KG1 (cell line): Measurements from ENCODE around the gene AMIGO2.
"Not testable (repeated sequence)": the region's sequence is repeated elsewhere in the genome, so short reads cannot be mapped to it uniquely, and the experiment has no call there.

Experiments used
- DNase-seq: peaks from one replicate; lab custom pipeline; 2025; lab: John Stamatoyannopoulos, UW

Gene AMIGO2

DNA sequence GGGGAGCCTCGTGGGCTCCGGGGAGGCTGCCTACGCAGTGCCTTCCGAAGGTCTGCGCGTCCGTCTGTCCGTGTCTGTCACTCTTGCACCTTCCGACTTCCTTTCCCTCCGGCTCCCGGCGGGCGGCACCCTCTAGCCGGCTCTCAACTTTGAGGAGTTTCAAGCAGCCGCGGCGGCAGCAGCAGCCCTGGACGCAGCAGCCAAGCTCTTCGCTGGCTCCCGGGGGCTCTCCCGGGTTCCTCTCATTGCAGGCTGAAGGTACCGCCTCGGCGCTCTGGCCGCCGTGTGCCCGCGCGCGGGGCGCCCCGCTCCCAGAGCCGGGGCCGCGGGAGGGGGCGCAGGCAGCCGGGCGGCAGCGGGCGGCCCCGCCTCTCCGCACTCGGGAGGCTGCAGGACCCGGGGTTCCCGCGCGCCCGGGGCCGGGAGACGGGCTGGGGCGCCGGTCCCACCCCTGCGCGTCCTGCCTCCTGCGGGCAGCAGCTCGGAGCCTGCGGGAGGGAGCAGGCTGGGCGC is at the start of gene AMIGO2, which contains the start of gene PCED1B:
AMIGO2 (minus strand) TSS at position 492 of the 513 bp plus-strand sequence. CDS start 957 bp downstream, outside the sequence.
PCED1B (plus strand) TSS at position 154 of the 513 bp plus-strand sequence. CDS start 155,443 bp downstream, outside the sequence.
- DNase-seq: no peak

DNA sequence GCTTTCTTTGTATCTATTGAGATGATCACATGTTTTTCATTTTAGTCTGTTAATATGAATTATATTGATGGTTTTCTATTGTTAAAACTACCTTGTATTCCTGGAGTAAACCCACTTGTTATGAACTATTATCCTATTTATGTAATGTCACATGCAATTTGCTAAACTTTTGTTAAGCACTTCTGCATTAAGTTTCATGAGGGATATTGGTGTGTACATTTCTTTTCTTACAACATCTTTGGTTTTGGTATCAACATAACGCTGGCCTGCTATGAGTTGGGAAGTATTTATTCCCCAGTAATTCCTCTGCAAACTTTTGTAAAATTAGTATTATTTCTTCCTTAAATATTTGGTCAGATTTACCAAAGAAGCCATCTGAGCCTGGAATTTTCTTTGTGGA is 46.5 kb upstream of the AMIGO2 start:
- DNase-seq: no peak

DNA sequence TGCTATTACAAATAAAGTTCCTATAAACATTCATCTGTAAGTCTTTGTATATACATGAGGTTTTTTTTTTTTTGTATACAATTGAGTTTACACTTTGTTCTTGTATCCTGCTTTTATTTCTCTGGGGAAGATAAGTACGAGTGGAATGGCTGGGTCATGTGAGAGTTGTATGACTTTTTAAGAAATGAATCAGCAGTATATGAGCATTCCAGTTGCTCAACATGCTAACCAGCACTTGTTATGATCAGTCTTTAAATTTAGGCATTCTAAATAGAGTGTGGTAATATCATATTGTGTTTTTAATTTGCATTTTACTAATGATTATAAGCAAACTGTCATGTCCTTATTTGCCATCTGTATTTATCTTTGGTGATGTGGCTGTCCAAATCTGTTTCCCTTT is 44.7 kb upstream of the AMIGO2 start:
- no peak for DNase-seq

- DNase-seq: no peak
Measured at GRCh38 chr12:47123730-47124129, 44.0 kb upstream of the AMIGO2 start.

DNA sequence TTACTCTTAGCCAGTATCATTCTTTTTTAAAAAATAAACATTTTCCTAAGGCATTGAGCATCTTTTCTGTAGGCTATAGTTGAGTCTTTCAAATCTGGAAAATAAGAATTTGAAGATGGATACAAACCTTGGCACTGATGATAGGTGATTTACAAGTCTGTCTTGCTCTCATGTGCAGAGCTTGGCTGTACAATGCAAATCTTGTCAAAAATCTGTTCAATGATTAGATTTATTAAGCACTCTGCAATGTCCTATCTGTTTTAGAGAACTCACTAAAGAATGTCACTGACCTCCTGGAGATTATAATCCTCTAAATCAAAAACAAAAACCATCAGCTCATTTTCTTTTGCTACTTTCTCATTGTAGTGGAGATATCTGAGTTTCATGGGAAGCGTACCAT is 42.8 kb upstream of the AMIGO2 start:
- no peak for DNase-seq

GRCh38 chr12:47121146-47121545 is 41.4 kb upstream of the AMIGO2 start:
- DNase-seq: no peak

GRCh38 chr12:47120736-47121135 is 41.0 kb upstream of the AMIGO2 start:
- no peak for DNase-seq

DNA sequence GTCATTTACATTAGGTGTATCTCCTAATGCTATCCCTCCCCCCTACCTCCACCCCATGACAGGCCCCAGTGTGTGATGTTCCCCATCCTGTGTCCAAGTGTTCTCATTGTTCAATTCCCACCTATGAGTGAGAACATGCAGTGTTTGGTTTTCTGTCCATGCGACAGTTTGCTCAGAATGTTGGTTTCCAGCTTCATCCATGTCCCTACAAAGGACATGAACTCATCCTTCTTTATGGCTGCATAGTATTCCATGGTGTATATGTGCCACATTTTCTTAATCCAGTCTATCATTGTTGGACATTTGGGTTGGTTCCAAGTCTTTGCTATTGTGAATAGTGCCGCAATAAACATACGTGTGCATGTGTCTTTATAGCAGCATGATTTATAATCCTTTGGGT is 37.5 kb upstream of the AMIGO2 start:
- not testable (repeated sequence) for DNase-seq

DNA sequence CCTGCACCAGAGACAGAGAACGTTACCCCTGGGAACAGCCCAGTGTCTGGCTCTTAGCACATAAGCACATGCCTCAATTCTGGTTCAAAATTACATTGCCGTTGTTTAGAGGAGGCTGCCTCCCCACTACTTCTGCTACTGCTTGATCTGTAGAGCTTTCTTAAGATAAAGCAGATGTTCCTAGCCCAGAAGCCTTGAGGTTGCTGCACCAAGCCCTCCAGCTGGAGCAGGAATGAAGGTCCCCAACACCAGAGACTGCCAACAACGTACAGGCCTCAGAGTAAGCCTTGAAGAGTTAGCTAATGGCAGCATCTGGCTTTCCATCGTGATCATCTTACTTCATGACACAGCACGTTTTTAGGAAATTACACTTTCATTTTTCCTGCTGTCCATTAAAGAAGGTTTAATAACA is 34.7 kb upstream of the AMIGO2 start:
- no peak for DNase-seq

DNA sequence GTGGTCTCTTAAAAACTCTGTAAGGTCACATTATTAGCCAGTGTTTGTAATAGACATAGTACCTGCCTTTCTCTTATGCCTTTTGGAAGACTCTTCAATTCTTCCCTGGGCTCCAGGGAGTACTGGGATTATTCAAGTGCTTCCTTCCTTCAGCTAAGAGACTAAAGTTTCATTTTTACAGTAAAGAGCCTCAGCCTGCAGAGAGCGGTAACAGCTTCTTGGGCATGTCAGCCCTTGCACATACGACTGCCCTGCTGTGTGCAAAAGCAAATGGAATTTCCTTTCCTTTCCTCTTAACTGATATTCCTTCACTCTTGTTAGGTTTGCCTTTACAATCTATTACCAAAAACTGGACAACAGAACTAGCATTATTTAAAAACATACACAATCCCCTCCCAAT is 32.9 kb upstream of the AMIGO2 start:
- no peak for DNase-seq

DNA sequence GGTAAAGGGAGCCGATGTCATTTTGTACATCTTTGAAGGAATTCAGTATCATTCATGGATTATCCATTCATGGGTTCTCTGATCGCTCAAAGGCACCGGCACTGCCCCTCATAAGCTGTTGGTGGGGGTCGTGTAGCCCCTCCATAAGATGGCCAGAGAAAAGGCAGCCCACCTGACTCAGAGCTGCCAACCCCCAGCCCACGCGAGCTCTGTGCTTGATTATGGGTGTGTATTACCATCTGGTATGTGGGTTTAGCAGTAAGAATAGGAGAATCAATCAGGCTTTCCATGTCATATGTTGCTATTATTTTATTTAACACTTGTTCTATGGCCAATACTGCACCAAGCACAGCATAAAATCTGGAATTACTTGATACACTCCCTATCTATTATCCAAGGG is 32.1 kb upstream of the AMIGO2 start:
- DNase-seq: no peak

DNA sequence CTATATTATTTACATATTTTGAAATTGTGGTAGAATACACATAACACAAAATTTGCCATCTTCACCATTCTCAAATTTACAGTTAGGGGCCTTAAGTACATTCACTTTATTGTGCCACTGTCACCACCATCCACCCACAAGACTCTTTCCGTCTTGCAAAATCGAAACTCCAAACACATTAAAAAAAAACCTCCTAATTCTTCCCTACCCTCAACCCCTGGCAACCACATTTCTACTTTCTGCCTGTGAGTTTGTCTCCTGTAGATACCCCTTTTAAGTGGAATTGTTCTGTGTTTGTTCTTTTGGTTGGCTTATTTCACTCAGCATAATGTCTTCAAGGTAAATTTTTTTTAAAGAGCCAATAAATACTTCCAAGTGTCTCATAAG is 31.6 kb upstream of the AMIGO2 start:
- no peak for DNase-seq

DNA sequence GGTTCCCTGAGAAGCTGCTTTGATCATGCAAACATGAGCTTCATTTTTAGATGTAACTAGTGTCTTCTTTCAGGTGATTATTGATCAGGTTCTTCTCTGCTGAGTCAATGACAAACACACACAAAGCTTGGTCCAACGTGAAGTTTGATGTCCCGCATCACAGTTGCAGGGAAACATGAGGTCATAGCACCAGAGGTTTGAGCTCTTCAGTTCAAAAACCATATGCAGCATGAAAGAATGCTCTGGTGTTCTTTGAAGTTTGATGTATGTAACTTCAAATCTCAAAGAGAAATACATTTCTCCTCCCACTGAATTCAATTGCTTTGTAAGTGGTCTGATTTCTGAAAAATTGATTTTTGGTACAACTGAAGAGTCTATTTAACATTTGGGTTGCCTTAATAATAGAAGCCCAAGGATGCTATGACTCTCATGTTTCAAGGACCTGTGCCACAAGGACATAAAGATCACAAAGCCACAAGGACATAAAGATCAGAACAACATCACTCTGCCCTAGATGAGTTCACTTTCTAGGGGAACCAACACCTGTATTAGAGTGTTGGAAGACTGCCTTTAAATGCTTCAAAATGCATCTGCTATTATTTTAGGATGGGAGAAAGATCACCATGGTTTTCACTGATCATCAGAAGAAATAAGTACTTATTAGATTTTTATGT is 31.1 kb upstream of the AMIGO2 start:
- DNase-seq: no peak

DNA sequence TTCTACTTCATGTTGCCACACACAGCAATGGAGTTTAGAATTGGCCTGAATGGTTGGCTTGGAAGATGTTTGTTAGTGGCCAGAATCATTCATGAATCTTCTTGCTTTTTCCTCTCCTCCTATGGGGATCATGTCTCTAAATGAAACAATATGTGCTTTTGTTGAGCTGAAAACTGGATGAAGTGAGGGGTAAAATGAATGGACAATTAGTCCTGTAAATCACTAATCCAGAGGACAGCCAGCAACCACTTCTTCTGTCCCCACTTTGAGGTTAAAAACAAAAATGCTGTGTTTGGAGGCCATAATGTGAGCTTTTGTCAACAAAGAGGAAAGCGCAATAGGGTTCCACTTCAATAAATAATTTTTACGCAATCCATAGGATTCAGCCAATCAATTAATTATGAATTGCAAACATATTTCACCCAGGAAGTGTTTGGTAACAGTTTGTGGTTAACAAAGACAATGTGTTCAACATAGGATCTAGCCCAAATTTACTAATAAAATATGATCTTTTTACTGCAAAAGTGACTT is 30.3 kb upstream of the AMIGO2 start:
- no peak for DNase-seq

GRCh38 chr12:47107926-47108325 is 28.2 kb upstream of the AMIGO2 start:
- DNase-seq: no peak

GRCh38 chr12:47107446-47107845 is 27.7 kb upstream of the AMIGO2 start:
- no peak for DNase-seq

GRCh38 chr12:47105914-47106674 is 26.3 kb upstream of the AMIGO2 start:
- DNase-seq: no peak

DNA sequence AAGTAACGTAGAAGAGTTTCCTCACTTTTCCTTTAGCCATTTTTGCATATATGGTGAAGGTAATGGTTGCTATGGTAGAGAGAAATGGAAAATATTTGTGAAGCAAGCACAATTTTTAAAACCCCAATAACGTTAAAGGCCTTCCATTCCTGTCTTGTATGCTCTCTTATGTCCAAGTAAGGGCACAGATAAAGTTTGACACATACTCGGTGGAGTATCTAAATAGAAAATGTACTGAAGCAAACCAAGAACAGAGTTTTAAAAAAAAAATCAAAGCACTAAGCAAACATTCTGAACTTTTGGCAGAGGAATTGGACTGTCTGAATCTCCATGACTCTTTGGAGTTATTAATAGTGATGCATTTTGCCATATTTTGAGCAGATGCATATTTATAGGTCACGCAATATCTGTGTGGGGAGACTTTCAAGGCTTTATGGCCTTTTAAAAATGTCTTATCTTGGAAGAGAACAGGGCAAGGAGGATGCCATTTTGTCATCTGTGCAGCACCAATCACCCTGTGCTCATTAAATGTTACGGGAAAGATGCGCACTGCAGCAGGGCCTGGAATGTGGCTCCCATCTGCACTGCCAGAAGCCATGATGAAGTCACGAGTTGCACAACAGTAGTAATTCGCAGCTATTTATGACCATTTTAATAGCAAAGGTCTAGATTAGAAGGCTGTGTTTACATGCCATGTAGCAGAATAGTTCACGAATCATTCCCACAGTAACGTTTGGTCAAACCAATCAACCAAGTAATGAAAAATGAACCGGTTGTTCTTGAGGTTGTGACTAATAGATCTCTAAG is 23.3 kb upstream of the AMIGO2 start:
- DNase-seq: no peak

GRCh38 chr12:47102406-47102805 is 22.6 kb upstream of the AMIGO2 start:
- DNase-seq: no peak

DNA sequence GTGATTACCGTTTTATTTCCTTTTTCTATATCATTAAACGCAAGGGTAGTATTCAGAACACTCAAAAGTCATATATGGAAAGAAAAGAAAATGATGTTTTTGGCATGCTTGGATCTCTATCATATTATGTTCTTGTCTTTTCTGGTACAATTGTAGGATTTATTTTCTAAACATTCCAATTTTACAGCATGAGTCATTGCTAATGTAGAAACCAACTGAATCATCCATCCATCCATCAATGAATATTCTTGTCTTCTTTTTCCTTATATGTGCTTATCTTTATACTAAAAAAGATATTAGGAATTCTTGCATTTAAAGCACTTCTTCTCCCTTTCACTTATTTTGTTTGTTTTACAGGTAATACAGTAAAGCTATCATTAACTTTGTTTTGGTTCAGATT is 20.4 kb upstream of the AMIGO2 start:
- DNase-seq: no peak

DNA sequence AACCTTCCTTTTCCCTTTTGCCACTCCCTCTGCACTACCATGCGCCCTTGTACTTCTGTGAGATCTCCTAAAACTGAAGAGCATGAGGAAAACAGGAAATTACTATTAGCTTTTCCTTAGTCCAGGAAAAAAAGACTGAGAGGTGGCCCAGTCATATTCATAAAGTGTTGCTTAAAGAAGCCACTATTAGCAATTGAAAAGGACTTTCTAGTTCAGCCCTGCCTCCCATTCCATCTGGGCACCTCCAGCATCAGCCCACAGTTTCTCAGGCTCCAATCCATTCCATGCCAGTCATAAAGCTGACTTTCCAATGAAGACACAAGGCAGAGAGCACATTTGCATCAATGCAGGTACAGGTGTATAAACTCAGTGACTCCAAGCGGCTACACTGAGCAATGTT is 19.9 kb upstream of the AMIGO2 start:
- DNase-seq: no peak

- no peak for DNase-seq
Measured at GRCh38 chr12:47098099-47098498, 18.3 kb upstream of the AMIGO2 start.
